Esophagus mucosa (tissue), 1 donor: ENCODE measurements around the gene ADAM10. TPM values are rescaled to one million over a fixed set of nuclear protein-coding genes. Genes with fewer than 3 reads are reported as not detected.

ENCODE experiments used
- ATAC-seq: fragments of 200-7000 bp; cut with Tn5 transposase; one replicate; pipeline ENCODE4 v1.9.1; 2020
- total RNA-seq: library from RNA; stranded (reverse); gene quantifications from one replicate; pipeline ENCODE4 v1.2.4, GENCODE V29; 2023
- donor health status: DM: yes; HTN: yes; CAD: no.

ADAM10 gene
- total RNA-seq, 1 donor from 2014 or later = 79.3 TPM

DNA sequence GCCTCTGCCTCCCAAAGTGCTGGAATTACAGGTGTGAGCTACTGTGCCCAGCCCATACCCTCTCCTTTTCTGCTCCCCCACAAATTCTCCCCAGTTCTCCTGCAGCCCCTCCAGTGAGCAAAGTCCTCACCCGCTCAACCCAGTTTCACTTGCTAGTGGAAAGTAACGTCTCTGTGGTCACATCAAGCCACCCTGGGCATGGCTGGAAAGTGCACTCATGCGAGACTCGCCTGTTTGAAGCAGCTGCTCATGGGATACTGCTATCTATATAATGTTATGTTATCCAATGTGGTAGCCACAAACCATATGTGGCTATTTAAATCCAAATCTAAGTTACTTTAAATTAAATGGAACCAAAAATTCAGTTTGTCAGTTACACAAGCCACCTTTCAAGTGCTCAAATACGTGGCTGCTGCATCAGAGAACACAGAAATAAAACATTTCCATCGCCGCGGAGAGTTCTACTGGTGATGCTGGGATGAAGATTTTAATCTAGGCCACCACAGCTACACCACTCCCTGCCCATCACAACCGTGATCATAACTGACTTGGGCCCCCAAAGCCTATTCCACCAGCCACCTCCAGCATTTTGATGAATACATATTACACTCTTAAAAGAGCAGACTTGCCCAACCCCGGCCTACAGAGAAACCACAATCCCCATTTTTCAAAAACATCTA is 198.3 kb downstream of the ADAM10 start:
- ATAC-seq = peak; percentile 5

DNA sequence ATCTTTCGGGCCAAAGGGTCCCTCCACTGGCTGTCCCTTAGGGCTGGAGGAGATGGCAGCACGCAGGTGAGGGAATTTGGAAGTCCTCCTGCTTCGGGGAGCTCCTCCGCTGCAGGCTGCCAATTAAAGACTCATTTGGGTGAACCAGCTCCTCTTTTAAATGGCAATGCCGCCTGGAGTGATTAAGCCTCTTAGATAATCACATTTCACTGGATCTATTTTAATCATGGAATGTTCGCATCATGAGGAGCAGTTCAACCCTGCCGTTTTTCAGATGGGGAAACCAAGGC is 199.8 kb downstream of the ADAM10 start:
- no peak for ATAC-seq

GRCh38 chr15:58549013-58549784 is 200.3 kb downstream of the ADAM10 start:
- no peak for ATAC-seq

DNA sequence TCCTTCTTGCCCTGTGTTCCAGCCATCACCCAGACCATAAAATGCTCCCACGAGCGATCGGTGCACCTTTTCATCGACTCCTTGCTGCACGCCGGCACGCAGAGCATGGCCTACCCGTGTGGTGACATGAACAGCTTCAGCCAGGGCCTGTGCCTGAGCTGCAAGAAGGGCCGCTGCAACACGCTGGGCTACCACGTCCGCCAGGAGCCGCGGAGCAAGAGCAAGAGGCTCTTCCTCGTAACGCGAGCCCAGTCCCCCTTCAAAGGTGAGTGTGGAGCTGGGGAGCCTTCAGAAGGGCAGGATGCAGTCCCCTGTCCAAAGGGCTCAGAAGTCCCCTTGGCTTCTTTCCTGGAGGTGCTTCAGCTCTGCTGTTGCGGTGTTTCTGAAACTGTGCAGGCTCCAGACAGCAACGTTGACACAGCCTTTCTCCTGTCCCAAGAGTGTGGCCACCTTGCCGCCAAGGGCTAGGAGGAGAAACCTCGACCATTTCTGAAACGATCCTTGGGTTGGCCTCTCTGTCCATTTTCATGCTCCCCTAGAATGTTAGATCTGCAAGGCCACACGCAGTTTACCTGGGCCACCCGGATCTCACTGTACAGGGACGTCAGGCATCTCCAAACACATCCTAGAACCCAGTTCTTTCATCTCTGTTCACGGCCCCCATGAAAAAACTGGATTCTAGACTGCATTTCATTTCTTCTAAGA is 201.0 kb downstream of the ADAM10 start:
- no peak for ATAC-seq

- ATAC-seq = no peak
Measured at GRCh38 chr15:58547628-58548307, 201.7 kb downstream of the ADAM10 start.

DNA sequence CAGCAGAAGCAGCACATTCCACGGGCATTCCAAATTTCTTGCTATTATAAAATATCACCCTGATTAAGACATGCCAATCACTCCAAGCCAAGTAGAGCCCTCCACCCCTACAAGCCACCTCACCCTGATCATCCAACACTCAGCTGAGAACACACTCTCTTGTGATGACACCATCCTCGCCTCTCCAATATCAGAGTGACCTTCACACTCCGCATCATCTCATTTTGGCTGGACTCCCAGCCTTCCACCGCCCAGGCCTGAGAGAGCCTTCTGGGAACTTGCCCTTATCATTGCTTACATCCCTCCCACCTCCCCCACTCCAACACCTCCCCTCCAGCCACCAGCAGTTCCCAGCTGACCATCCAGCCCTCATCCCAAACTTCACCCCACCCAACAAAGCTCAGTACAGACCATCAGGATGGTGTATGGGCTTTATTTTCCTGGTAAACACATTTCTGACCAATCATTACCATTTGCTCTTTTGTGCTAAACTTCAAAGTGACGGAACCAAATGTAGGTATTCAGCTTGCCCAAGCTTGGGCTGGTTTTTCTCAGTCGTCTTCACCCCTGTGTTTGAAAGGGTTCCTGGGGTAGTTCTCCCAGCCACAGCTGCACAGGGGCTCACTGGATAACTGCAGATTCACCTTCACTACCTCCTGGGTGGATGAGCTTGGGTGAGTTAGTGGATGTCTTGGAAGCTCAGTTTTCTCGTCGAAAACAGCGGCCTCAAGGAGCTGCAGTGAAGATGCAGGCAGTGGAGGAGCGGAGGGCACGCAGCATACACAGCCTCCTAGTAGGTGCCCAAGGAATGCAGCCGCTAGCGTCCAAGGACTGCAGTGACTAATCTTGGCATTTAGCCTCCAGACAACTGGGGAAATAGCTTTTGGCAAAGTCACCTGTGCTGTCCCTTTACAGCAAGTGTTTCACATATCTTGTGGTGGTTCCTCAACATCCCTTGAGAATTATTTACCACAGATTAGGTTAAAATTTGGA is 202.6 kb downstream of the ADAM10 start:
- ATAC-seq = peak; percentile 49

- ATAC-seq = no peak
Measured at GRCh38 chr15:58546066-58546591, 203.4 kb downstream of the ADAM10 start.

GRCh38 chr15:58545307-58546065 is 204.0 kb downstream of the ADAM10 start:
- no peak for ATAC-seq

- no peak for ATAC-seq
Measured at GRCh38 chr15:58544756-58545155, 204.8 kb downstream of the ADAM10 start.

- ATAC-seq = no peak
Measured at GRCh38 chr15:58543664-58544335, 205.7 kb downstream of the ADAM10 start.

DNA sequence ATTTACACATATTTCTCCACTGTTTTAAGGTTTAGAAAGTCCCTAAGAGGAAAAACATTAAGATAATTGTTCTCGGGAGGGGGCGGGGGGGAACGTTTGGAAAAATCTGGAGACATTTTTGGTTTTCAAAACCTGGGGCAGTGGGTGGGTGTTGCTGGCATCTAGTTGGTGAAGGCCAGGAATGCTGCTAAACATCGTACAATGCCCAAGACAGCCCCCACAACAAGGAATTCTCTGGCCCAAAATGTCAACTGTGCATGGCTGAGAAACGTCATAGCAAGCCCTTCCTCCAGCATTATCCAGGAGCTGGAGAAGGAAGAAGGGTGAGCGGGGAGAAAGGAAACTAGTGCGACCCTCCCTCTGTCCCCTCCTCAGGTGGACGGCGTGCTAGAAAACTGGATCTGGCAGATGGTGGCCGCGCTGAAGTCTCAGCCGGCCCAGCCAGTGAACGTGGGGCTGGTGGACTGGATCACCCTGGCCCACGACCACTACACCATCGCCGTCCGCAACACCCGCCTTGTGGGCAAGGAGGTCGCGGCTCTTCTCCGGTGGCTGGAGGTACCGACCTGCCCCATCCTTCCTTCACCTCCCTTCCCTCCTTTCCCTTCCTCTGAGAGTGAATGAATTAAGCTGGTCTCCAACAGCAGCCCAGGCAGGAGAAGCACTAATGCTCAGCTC is 208.0 kb downstream of the ADAM10 start:
- no peak for ATAC-seq

DNA sequence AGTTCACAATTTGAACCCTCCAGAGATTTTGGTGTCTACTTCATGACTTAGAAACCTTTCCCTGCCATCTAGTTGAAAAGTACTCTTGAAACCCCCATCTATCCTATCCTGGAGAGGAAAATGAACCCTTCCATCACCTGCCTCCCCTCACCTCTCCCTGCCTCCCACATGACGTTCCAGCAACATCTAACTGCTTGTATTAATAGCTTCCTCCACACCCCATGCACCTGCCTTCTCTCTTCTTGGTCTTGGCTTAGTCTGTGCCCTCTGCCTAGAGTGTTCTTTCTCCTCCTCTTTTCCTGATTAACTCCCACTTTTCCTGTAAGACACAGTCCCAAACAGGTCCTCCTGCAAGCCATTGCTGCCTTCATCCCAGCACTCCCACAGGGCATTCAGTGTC is 210.0 kb downstream of the ADAM10 start:
- ATAC-seq = no peak

- no peak for ATAC-seq
Measured at GRCh38 chr15:58538901-58539300, 210.6 kb downstream of the ADAM10 start.

Other genes with a start within 250 kb of the ADAM10 start
- gene MINDY2, start 21.6 kb upstream of the ADAM10 start, total RNA-seq = 10.2 TPM
- gene SLTM, start 184.0 kb upstream of the ADAM10 start, total RNA-seq = 53.4 TPM
- 21.0 TPM for gene RNF111, start 238.0 kb upstream of the ADAM10 start, total RNA-seq